Fibroblast of lung (primary cell): ENCODE results near the gene SLC25A53.

Experiments used
- EZH2 ChIP-seq: IDR thresholded peaks from 2 replicates; pipeline ENCODE4 v1.5.1; 2012; ENCODE audit warnings: low read length, control low read depth, mild to moderate bottlenecking; ENCODE audit errors: missing control alignments
- TF ChIP-seq, protein P1 (sequence below), 2 donors: IDR thresholded peaks in 1 of 2; conservative IDR thresholded peaks in 1 of 2; 1 replicate in 1 of 2; 2 replicates in 1 of 2; pipeline ENCODE4 v1.5.1; 2011 to 2012; ENCODE audit warnings: low read length in 2 of 2, control low read depth in 1 of 2, inconsistent platforms in 1 of 2, low read depth in 1 of 2, mild to moderate bottlenecking in 1 of 2

DNA sequence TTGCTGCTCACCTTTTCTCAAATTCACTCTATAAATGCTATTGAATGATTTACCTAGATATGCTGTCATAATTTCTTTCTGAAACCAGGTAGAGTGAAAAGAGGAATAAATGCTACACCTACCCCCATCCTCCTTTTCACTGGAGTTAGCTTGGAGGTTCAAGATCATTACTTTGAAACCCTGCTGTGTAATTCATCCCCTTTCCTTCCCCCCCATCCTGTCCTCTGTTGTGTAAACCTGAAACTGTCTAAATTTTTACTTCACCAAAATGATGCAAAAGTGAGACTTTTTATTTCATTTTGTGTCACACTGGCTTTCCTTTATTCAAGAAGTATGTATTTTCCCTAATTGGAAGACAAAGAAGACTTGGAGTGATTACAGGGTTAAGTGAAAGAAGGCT, 39.0 kb downstream of the SLC25A53 start:
- TF ChIP-seq, protein P1, sequence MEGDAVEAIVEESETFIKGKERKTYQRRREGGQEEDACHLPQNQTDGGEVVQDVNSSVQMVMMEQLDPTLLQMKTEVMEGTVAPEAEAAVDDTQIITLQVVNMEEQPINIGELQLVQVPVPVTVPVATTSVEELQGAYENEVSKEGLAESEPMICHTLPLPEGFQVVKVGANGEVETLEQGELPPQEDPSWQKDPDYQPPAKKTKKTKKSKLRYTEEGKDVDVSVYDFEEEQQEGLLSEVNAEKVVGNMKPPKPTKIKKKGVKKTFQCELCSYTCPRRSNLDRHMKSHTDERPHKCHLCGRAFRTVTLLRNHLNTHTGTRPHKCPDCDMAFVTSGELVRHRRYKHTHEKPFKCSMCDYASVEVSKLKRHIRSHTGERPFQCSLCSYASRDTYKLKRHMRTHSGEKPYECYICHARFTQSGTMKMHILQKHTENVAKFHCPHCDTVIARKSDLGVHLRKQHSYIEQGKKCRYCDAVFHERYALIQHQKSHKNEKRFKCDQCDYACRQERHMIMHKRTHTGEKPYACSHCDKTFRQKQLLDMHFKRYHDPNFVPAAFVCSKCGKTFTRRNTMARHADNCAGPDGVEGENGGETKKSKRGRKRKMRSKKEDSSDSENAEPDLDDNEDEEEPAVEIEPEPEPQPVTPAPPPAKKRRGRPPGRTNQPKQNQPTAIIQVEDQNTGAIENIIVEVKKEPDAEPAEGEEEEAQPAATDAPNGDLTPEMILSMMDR (conservative IDR thresholded peaks at IDR 0.05 in 1 of 2, IDR thresholded peaks at IDR 0.05 in 1 of 2; ENCODE audit: low read depth in 1 of 2, low read length in 2 of 2): no peak
- TF ChIP-seq EZH2: no peak
